Daoy (cell line): ENCODE data around the gene LRRC8B. TPM values are rescaled to one million over a fixed set of nuclear protein-coding genes. Genes with fewer than 3 reads are reported as not detected.
"Not testable (repeated sequence)": the region's sequence is repeated elsewhere in the genome, so short reads cannot be mapped to it uniquely, and the experiment has no call there.

ENCODE experiments used
- DNase-seq: peaks from one replicate; pipeline ENCODE4 v3.0.0-alpha.2; 2015; ENCODE audit warnings: low read depth
- total RNA-seq: library from RNA; depleted of rRNA; stranded (reverse); fragments of >200 nt; shearing (Covaris generic); gene quantifications from 2 replicates; pipeline ENCODE4 v1.2.3, GENCODE V29; 2014

Gene LRRC8B
- total RNA-seq, 1 experiment from 2014 or later: 8.3 TPM

DNA sequence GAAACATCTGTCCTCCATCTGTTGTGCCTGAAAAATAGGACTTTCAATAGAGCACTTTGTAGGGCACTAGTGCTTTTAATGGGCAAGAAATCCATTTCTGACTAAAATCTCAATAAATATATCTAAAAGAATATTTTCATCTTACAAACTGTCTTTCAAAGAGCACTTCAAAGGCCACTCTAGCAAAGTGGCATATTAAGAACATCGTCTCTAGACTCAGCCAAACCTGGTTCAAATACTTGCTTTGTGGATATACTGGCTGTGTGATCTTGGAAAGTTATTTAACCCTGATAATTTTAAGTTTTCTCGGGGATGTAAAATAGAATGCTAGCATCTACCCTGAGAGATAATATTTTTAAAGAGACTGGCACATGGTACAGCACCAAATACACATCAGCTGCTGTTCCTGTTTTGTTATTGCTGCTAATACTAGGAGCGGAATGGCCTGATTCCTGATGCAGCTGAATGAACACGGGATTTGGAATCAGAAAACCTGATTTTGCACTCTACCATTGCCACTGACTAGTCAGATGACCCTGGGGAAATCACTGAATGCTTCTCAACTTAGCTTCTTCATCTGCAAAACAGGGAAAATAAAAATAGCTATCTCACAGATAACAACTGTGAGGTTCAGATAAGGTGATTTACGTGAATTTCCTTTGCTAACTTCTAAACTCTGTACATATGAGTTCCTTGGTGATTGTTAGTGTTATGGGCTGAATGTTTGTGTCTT, 83.1 kb downstream of the LRRC8B start:
- no peak for DNase-seq

DNA sequence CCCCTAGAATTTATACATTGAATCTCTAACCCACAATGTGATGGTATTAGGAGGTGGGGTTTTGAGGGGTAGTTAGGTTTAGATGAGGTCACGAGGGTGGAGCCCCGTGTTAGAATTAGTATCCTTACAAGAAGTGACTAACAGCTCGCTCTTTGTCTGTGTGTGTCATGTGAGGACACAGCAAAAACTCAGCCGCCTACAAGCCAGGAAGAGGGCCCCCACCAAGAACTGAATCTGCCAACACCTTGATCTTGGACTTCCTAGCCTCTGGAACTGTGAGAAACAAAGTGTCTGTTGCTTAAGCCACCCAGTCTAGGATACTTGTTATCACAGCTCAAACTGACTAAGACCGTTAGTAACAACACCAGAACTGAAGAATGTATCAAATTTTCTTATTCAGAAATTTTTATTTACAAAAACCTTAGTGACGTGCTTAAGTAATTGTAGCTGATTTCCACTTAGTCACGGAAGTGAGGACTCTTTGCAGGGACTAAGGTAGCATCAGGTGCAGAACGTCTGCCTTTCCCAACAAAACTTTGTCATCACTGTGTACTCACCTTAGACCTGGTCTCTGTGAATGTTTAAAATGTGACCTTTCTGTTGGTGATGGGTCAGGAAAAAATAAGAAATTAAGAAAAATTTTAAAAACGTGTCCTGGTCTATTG, 83.8 kb downstream of the LRRC8B start:
- DNase-seq: peak; percentile 64

DNA sequence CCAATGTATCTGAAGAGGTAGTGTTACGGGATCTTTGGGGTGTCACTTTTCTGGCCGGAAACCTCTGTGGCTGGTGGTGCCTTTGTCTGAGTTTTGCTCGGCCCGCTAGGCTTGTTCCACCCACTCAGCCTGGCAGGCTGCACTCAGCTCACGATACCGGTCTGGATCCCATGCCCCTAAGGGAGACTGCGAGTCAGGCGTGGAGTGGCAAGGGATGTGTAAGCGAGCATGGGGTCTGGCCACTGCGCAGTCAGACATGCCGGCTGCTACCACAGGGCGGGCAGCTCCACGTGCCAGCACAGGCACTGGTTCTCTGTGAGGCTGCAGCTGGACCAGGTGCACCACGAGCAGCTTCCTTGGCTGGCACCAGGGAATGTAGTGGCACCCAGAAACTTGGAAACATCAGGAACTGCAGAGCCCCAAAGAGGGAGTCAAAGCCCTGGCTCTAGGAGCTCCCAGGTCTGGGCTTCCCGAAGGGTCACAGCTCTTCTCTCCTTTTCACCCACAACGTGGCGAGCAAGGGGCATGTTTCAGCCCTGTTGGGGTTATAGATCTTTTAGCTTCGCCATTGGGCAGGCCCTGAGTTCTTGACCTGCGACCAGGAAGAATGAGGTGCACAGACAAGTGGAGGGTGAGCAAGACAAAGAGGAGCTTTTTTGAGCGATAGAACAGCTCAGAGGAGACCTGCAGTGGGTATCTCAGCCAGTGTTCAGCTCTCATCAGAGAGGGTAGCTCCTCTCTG, 84.5 kb downstream of the LRRC8B start:
- no peak for DNase-seq

DNA sequence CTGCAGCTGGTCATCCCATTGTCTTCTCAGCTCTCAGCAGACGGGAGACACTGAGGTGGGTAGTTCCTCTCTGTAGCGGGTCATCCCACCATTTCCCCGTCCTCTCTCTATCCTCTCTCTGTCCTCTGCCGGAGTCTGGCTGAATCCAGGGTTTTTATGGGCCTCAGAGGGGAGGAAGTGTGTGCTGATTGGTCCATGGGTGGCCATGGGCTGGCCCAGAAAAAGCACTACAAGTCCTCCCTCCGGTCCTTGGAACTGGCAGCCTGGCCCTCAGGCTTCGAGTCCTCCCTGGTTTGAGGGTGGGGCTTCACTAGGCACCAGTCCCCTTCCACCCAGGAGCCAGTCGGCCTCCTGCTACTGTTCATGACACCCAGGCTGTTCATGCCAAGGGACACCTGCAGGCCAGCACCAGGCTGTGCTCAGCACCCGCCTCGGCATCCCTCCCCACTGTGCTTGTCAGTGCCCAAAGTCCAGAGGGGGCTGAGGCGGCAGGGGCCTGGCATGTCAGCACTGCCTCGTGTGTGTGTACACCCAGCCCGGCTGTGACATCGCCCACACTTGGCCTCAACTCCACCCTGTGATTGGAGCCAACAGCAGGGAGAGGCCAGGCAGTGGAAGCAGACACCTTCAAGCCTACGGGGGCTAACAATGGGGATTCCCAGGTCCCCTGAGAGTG, 85.3 kb downstream of the LRRC8B start:
- DNase-seq: no peak

DNA sequence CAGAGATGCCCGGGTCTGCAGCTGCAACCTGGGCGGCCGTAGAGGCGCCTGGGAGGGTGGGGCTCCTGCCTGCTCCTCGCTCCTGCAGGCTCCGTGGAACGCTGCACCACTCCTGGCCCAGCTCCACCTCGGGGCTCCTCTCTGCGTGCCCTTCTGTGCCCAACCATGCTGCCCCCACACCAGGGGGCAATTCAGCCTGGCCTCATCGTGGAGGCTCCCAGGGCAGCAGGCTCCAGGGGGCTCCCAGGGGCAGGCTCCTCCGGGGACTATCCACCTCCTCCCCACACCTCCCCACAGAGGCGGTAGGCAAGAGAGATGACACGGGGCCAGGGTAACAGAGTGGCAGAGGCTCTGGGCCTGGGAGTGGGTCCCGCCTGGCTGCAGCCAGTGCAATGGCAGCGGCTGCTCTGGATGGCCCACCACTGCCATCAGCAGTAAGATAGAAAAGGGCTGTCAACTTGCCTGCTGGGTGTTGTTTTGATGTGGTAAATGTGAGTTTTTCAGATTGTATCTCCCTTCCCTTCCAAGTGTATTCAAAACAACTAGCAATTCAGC, 85.9 kb downstream of the LRRC8B start:
- no peak for DNase-seq

DNA sequence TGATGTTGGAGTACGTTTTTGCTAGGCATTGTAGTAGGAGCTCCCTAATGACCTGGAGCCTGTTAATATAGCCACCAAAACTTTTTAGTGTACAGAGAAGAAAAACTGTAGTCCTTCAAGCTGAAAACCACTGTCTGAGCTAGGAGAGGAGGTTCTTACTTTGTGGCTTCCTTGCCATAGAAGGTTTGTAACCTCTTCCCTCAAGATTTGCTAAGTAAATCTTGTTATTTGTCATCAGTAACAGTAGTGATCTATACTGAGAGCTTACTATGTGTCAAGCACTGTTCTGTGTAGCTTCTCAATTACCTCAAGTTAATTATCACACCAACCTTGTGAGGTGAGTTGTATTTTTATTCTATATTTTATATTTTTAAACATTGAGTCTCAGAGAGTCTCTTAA, 87.1 kb downstream of the LRRC8B start:
- DNase-seq: no peak

DNA sequence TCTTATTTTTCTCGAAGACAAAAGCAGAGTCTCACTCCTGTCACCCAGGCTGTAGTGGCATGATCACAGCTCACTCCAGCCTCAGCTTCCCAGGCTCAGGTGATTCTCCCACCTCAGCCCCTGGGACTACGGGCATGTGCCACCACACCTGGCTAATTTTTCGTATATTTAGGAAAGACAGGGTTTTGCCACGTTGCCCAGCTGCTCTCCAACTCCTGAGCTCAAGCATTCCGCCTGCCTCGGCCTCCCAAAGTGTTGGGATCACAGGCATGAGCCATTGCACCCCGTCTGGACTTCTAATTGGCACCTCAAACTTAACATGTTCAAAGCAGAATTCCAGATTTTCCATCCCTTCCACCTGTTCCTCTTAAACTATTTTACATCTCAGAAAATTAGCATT, 89.3 kb downstream of the LRRC8B start:
- no peak for DNase-seq

DNA sequence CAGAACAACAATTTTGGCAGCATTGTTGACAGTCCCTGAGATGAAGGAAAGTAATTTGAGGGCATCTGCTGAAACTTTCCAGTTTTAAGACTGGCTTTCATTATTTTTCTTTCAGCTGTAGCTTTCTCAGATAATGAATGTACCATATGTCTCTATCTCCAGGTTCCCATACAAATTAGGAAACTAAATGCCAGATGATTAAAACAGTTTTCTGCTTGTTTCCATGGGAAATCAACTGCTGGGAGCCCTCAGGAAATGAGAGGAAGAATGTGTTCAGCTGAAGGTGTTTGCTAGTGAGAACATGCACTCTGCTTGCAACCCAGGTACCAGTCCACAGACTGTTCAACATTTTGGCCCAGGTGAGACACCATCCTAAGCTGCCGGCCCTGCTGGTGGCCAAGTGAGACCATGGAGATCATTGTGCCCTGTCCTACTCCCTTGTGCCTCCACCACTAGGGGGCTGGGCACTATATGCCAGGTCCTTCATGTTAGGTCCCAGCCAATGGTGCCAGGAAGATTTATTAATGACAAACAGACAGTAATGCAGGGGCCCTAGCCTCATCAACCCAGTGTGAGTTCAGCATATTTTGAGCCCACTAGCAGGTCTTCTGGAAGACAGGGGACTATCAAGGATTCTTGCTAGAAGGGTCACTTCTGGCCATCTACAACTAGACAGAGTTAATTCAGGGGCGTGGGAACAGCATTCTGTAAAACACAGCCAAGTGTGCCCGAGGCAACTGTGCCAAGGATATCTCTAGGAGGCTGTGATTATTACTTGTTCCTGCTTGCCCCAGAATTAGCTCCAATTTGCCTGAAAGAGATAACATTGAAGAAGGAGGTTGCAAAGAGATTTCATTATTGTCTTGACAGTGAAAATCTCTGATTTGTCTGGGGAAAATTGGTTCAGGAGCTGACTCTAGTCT, 91.3 kb downstream of the LRRC8B start:
- peak; percentile 39 for DNase-seq

DNA sequence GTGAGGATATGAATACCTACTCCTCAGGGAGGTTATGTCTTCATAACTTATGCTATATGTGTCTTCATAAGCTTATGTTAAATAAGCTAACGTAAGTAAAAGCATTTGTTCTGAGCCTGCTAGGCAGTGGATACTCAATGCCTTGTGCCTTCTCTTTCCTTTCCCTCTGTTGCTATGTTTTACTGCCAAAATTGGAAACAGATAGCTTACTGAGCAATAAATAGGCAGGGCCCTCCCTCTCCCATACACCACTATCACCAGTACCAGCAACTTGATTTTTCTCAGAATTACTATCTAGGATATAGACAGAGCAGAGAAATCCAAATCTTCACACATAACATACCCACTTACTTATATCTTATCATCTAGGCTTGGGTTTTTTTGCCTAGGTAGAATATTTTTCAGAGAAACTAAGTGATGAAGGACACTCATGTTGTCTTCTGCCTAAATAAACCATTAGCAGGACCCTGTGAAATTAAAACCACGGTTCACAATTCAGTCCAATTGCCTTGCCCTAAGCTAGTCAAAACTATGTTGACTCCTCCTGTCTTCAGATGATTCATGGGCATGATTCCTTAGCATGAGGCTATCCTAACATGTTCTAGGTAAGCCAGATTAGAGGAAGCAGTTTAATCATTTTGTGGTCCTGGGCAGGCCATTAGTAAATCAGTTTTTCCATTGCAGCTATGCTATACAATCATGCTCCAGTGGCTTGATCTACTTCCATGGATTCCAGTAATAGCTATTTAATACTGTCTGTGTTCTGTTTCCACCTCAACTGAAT, 92.4 kb downstream of the LRRC8B start:
- DNase-seq: no peak

DNA sequence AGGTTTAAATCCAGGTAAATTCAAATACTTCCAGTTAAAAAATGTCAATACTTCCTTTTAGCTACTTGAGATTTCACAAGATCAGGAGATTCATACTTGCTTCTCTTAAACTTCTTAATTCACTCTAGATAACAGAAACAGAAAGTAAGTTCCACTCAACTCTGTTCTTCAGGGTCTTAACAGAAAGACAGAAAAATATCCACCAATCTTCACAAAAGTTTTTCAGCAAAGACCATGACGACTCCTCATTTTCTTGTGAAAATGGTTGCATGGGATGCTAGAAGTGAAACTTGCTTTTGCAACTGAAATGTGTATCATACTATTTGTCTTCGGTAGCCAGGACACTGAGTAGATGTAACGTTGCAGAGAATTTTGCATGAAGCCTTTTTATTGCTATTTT, 96.0 kb downstream of the LRRC8B start:
- DNase-seq: no peak

DNA sequence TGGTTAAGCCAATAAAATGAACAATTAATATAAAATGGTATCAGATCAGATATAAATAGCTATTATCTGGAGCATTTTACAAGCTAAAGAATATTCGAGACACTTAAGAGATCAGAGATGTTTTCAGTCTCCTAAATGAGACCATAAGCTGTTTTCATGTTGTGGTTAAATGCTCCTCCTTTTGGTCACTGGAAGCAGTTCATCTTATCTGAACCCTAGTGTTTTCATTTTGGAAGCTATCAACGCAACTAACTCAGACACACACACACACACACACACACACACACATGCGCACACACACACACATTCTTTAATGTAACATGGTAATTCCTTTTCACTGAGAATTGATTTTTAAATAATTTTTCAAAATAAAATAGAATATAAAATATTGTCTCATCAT, 98.3 kb downstream of the LRRC8B start:
- DNase-seq: no peak

DNA sequence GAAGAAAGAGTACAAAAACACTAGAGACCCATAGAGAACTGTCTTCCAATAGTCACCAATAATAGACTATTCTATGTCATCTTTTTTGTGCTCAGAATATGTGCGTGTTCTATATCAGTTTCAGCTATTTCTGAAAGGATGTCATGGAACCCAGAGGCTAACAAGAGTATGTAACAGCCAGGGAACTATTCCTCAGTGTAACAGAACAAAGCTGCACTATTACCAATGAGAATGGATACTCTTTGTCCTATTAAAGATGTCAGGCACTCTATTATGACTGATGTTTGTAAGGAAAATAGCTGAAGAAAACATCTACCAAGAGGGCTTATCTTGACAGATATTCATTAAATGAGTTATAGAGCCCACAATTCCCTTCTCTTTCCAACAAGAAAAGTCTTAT, 99.7 kb downstream of the LRRC8B start:
- no peak for DNase-seq

DNA sequence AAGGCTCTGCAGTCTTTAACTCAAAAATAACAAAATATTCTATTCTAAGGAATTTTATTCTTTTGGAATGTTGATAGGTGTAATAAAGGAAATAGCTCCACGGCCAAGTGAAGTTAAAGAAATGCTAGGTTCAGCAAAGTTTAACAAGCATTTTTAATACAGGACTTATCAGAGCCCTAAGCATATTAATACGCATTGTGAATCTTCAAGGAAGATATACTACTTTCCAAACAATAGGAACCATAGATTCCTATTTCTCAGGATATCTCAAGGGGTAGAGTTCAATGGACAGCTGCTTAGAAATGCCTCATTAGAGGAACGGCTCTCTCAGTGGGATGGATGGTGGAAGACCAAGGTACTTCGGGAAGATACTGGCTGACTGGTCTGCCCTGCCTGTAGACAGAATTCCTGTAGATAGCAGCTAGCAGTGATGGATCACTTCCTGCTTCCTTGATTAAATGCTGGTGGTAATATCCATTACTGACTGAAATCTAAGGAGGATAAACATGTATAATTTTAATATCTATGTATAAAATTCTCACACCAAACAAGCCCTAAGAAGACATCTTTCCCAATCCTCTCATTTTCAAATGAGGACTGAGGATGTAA, 100.2 kb downstream of the LRRC8B start:
- no peak for DNase-seq

DNA sequence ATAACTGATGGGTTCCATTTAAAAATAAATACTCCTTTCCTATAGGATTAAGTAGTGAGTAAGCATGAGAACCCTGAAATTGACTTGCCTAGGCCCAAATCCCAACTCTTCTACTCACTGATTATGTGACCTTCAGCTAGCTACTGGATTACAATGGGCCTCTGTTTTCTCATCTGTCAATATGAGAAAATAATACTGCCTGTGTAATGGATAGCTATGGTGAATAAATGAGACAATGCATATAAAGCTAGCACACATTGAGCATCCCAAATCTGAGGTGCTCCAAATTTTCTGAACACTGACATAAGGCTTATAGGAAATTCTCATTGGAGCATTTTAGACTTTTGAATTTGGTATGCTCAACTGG, 103.0 kb downstream of the LRRC8B start:
- DNase-seq: no peak

DNA sequence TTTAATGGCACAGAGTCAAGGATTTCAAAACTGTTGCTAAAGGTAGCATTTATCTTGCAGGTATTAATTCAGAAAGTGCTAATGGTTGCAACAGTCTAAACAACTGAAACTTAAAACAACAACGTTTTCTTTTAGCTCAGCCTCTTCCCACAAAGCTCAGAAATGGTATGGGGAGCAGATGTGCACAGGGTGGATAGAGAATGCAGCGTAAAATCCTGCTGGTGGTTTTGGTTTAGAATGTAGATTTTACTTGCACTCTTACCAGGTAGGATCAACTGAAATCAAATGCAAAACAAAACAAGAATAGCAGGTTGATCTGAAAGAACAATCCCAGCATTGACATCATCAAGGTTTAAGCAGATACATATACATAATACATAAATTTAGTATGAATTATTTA, 104.5 kb downstream of the LRRC8B start:
- no peak for DNase-seq

DNA sequence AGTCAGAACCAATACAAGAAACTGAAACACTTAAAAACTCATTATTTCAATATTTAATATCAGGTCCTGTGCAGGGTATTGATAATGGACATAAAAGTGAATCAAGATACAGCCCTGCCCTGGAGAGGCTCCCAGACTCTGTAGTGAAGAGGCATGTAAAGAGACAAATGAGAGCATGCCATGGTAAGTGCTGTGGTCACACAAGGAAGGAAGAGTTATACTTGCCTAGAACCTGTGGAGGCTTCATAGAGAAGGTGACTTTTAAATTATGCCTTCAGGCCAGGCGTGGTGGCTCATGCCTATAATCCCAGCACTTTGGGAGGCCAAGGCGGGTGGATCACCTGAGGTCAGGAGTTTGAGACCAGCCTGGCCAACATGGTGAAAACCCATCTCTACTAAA, 105.0 kb downstream of the LRRC8B start:
- not testable (repeated sequence) for DNase-seq

DNA sequence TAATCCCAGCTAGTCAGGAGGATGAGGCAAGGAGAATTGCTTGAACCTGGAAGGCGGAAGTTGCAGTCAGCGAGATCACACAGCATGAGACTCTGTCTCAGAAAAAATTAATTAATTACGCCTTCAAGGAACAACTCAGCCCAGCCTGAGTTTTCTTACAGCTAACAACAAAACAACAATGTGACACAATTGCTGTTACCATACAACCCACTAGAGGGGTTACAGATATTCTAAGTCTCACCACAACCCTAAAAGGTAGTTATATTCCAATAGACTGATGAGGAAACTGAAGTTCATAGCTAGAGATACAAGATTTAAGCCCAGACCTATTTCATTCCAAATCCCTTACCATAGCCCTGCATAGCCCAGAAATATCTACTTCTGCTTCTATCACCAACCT, 105.4 kb downstream of the LRRC8B start:
- DNase-seq: no peak

DNA sequence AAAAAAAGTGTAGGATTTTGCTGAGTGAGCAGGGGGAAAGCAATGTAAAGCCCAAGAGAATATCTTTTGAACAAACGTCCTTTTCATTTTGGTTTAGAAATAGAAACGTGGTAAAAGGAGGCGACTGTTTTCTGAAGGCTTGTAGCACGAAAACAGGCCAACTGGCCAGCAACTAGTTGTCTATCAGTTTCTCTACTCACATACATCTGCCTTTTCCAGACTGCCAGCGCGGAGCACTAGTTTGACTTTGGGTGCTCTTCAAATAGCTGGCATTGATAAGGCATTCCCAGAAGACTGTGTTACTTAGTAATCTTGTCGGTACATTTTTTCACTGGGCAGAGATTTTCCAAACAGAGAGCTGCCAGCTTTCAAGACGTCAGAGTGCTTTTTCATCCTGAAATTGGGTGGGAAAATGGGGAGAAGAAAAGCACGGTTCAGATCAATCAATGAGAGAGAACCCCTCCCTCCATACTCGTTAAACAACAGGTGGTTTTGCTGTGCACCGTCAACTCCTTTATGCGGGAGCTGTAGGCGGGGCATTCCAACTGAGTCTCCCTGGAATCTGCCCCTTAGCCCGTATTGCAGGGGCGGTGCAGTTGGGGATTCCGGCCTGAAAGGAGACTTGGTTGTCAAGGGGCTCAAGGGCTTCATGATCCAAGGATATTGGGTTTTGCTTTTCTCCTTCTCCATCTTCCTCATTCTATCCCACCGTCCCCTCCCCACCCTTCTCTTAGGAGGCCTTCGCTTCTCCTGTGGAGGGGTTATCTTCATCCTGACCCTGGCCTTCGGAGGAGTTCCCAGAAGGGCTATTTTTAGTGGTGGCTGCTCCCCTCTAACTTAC, 107.4 kb downstream of the LRRC8B start:
- DNase-seq: peak; percentile 31
